Measurements from ENCODE around the gene LCAT.

Gene LCAT

GRCh38 chr16:67953641-67954375, 9.9 kb upstream of the LCAT start:
- TF ChIP-seq, protein P1, sequence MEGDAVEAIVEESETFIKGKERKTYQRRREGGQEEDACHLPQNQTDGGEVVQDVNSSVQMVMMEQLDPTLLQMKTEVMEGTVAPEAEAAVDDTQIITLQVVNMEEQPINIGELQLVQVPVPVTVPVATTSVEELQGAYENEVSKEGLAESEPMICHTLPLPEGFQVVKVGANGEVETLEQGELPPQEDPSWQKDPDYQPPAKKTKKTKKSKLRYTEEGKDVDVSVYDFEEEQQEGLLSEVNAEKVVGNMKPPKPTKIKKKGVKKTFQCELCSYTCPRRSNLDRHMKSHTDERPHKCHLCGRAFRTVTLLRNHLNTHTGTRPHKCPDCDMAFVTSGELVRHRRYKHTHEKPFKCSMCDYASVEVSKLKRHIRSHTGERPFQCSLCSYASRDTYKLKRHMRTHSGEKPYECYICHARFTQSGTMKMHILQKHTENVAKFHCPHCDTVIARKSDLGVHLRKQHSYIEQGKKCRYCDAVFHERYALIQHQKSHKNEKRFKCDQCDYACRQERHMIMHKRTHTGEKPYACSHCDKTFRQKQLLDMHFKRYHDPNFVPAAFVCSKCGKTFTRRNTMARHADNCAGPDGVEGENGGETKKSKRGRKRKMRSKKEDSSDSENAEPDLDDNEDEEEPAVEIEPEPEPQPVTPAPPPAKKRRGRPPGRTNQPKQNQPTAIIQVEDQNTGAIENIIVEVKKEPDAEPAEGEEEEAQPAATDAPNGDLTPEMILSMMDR (IDR thresholded peaks at IDR 0.05; ENCODE audit: insufficient read depth, low read length, poor library complexity, severe bottlenecking): no peak
- Histone ChIP-seq H3K27me3 (replicated peaks; ENCODE audit: control insufficient read depth, insufficient read depth, low read length) (no peaks in the 10 kb centered on the region), H3K36me3 (ENCODE audit: control insufficient read depth, insufficient read depth, low read length) (peaks cover 27% of the 10 kb centered on the region), H3K4me3 (replicated peaks; ENCODE audit: low read depth, low read length) (no peak overlapping the region)
- no peak for DNase-seq (ENCODE audit: extremely low read depth, insufficient read length)

DNA sequence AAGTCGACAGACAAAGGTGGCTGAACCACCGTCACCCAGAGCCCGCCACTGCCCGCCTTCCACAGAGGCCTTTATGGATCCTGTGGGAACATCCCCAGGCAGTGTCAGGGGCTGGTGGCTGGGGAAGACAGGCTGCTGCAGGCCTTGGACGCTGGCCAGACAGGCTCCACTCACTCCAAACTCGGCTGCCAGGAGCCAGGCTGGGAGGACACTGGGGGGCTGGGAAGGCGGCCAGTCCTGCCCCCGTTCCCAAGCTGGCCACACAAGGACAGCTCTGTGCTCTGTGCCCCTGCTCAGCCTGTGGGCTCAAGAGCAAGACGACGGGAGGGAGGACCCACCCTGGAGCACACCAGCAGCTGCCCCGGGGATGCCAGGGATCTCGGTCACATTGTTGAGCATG, 7.6 kb upstream of the LCAT start:
- H3K27me3 ChIP-seq (replicated peaks; ENCODE audit: control insufficient read depth, insufficient read depth, low read length): no peaks in the 10 kb centered on the region
- no peak overlapping the region for H3K4me3 ChIP-seq (replicated peaks; ENCODE audit: low read depth, low read length)
- H3K36me3 ChIP-seq (ENCODE audit: control insufficient read depth, insufficient read depth, low read length): peaks cover 34% of the 10 kb centered on the region
- TF ChIP-seq, protein P1 (IDR thresholded peaks at IDR 0.05; ENCODE audit: insufficient read depth, low read length, poor library complexity, severe bottlenecking): no peak
- DNase-seq (ENCODE audit: extremely low read depth, insufficient read length): no peak

DNA sequence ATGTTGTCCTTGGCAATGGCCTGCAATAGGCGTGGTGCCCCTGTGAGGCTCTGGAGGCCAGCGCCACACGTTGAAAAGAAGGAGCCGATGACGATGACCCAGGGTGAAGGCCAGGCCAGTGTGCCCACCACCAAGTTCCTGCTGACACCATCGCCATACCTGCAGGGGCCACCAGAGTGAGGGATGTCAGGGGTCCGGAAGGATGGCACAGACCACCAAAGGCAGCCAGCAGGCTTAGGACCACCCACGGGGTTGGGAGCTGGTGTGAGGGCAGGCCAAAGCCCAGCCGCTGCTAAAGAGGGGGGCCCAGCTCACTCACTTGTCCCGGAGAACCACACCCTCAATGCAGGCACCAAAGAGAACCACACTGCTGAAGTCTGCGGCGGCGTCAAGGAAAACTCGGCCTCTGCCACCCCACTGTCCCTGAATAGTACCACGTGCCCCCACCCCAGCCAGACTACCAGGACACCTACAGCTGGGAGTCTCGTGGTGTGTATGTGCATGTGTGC, 6.5 kb upstream of the LCAT start:
- Histone ChIP-seq H3K36me3 (ENCODE audit: control insufficient read depth, insufficient read depth, low read length) (peaks cover 42% of the 10 kb centered on the region), H3K4me3 (replicated peaks; ENCODE audit: low read depth, low read length) (no peak overlapping the region)

GRCh38 chr16:67949645-67950044, 5.7 kb upstream of the LCAT start:
- TF ChIP-seq, protein P1 (IDR thresholded peaks at IDR 0.05; ENCODE audit: insufficient read depth, low read length, poor library complexity, severe bottlenecking): no peak
- Histone ChIP-seq H3K27me3 (replicated peaks; ENCODE audit: control insufficient read depth, insufficient read depth, low read length) (no peaks in the 10 kb centered on the region), H3K4me3 (replicated peaks; ENCODE audit: low read depth, low read length) (no peak overlapping the region), H3K36me3 (ENCODE audit: control insufficient read depth, insufficient read depth, low read length) (peaks cover 41% of the 10 kb centered on the region)
- DNase-seq (ENCODE audit: extremely low read depth, insufficient read length): no peak

More for the DNA sequence above, 6.5 kb upstream of the LCAT start:
- no peak for DNase-seq (ENCODE audit: extremely low read depth, insufficient read length)
- TF ChIP-seq, protein P1 (IDR thresholded peaks at IDR 0.05; ENCODE audit: insufficient read depth, low read length, poor library complexity, severe bottlenecking): no peak
- H3K27me3 ChIP-seq (replicated peaks; ENCODE audit: control insufficient read depth, insufficient read depth, low read length): no peaks in the 10 kb centered on the region

DNA sequence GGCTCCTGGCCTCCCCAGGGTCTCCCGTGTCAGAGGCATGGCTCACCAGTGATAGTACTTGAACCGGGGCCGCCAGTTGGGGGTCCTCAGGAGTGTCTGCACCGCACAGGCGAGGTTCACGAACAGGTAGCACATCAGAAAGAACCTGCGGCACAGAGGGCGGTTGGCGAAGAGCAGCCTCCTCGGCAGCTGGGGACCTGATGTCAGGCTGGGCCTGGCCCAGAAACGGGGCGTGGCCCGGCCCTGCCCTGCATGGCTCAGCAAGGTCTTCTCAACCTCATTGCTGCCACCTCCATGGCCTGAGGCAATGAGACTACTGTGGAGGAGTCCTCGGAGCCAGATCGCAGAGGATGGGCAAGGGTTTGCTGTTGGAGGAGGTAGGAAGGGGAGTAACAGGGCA, 4.1 kb upstream of the LCAT start:
- Histone ChIP-seq H3K4me3 (replicated peaks; ENCODE audit: low read depth, low read length) (no peak overlapping the region), H3K36me3 (ENCODE audit: control insufficient read depth, insufficient read depth, low read length) (peaks cover 47% of the 10 kb centered on the region), H3K27me3 (replicated peaks; ENCODE audit: control insufficient read depth, insufficient read depth, low read length) (no peaks in the 10 kb centered on the region)
- DNase-seq (ENCODE audit: extremely low read depth, insufficient read length): no peak
- TF ChIP-seq, protein P1 (IDR thresholded peaks at IDR 0.05; ENCODE audit: insufficient read depth, low read length, poor library complexity, severe bottlenecking): no peak

Data from GM06990 (cell line).